Gastrocnemius medialis (tissue), 4 donors: ENCODE data around the gene CTCFL.

Experiments
- CTCF ChIP-seq, 5 experiments: fragments of 450-650 bp in 3 of 5; fragments of 200-600 bp in 2 of 5; sonication (generic) in 2 of 5; IDR thresholded peaks in 4 of 5; conservative IDR thresholded peaks in 1 of 5; 1 replicate in 4 of 5; 2 replicates in 1 of 5; pipeline ENCODE4 v1.5.1; 2016 to 2019; ENCODE audit warnings: antibody characterized with exemption in 5 of 5, mild to moderate bottlenecking in 3 of 5, moderate library complexity in 3 of 5
- POLR2A ChIP-seq, 2 donors: fragments of 450-650 bp; IDR thresholded peaks; one replicate each; pipeline ENCODE4 v1.6.1; 2017; ENCODE audit warnings: antibody characterized with exemption in 2 of 2, mild to moderate bottlenecking in 2 of 2, moderate library complexity in 2 of 2

GRCh38 chr20:57524511-57525176 is at the start of gene CTCFL:
- no peak for TF ChIP-seq CTCF (IDR thresholded peaks at IDR 0.05 in 4 of 5, conservative IDR thresholded peaks at IDR 0.05 in 1 of 5)
- no peak for TF ChIP-seq POLR2A (IDR thresholded peaks at IDR 0.05)
